H1 (cell line): Measurements from ENCODE around the gene RABEP2. TPM values are rescaled to one million over a fixed set of nuclear protein-coding genes. Genes with fewer than 3 reads are reported as not detected.

Source experiments
- CTCF ChIA-PET: fragments of 300-600 bp; sonication (Branson Sonifier 250); formaldehyde crosslinking; loops from one replicate; lab custom pipeline; 2021; ENCODE audit not compliant: partially characterized antibody; lab: Charles Lee
- POLR2A ChIA-PET: fragments of 300-600 bp; sonication (Branson Sonifier 250); formaldehyde crosslinking; loops from one replicate; lab custom pipeline; 2021; ENCODE audit warnings: inconsistent platforms; ENCODE audit not compliant: partially characterized antibody; lab: Charles Lee
- DNase-seq, 2 experiments: peaks; one replicate each; pipeline versions ENCODE4 v3.0.0 to v3.0.0-alpha.2; 2010 to 2022; ENCODE audit warnings: low spot score in 2 of 2, low read depth in 1 of 2, mixed read lengths in 1 of 2
- FAIRE-seq: peaks from 2 replicates; lab custom pipeline; 2011; peaks lifted over from hg19 to GRCh38; lab: Jason Lieb, UNC
- H2AFZ ChIP-seq: 2 replicates; pipeline ENCODE4 v1.8.1; 2012; ENCODE audit warnings: low read length, inconsistent platforms
- H2AK5ac ChIP-seq: 2 replicates; pipeline ENCODE4 v1.6.1; 2013; ENCODE audit warnings: low read depth, low read length
- H2BK120ac ChIP-seq: replicated peaks from 2 replicates; pipeline ENCODE3; 2013; ENCODE audit warnings: low read depth, low read length, inconsistent platforms
- H2BK12ac ChIP-seq: 2 replicates; pipeline ENCODE4 v1.6.1; 2013; ENCODE audit warnings: low read depth, low read length
- H2BK15ac ChIP-seq: 2 replicates; pipeline ENCODE4 v1.6.1; 2013; ENCODE audit warnings: low read length
- H2BK20ac ChIP-seq: 2 replicates; pipeline ENCODE4 v1.6.1; 2013; ENCODE audit warnings: low read length
- H2BK5ac ChIP-seq: 2 replicates; pipeline ENCODE4 v1.6.1; 2013; ENCODE audit warnings: low read depth, low read length
- H3K14ac ChIP-seq: 2 replicates; pipeline ENCODE4 v1.6.1; 2013; ENCODE audit warnings: inconsistent platforms; ENCODE audit not compliant: insufficient read length
- H3K18ac ChIP-seq: 2 replicates; pipeline ENCODE4 v1.6.1; 2013; ENCODE audit warnings: low read length; ENCODE audit errors: extremely low read depth
- H3K23ac ChIP-seq: 2 replicates; pipeline ENCODE4 v1.6.1; 2013; ENCODE audit warnings: inconsistent platforms; ENCODE audit not compliant: insufficient read length
- H3K23me2 ChIP-seq: 2 replicates; pipeline ENCODE4 v1.6.1; 2013; ENCODE audit warnings: low read depth, low read length
- H3K27ac ChIP-seq: 2 replicates; pipeline ENCODE4 v1.6.1; 2011; ENCODE audit warnings: low read depth, low read length, inconsistent platforms
- H3K27me3 ChIP-seq, 4 experiments: replicated peaks in 1 of 4; 1 replicate in 1 of 4; 2 replicates in 3 of 4; pipeline versions ENCODE4 v1.6.1 to v1.8.1; 2011 to 2013; ENCODE audit warnings: low read length in 3 of 4, mild to moderate bottlenecking in 3 of 4, inconsistent platforms in 2 of 4, mixed read lengths in 2 of 4, moderate library complexity in 1 of 4; ENCODE audit not compliant: control insufficient read depth in 3 of 4, insufficient read depth in 3 of 4; ENCODE audit errors: extremely low read depth in 1 of 4
- H3K36me3 ChIP-seq, 4 experiments: 2 replicates each; pipeline versions ENCODE4 v1.6.1 to v1.8.1; 2011 to 2013; ENCODE audit warnings: mild to moderate bottlenecking in 4 of 4, low read length in 3 of 4, moderate library complexity in 2 of 4, control low read depth in 1 of 4, inconsistent platforms in 1 of 4; ENCODE audit not compliant: insufficient read depth in 4 of 4, control insufficient read depth in 2 of 4
- H3K4ac ChIP-seq: replicated peaks from 2 replicates; pipeline ENCODE3; 2013; ENCODE audit warnings: low read length, low read depth, mixed read lengths, inconsistent platforms; ENCODE audit not compliant: insufficient read length
- H3K4me1 ChIP-seq, 4 experiments: replicated peaks in 1 of 4; 1 replicate in 1 of 4; 2 replicates in 3 of 4; pipeline versions ENCODE4 v1.6.1 to v1.8.1; 2011 to 2013; ENCODE audit warnings: low read length in 3 of 4, inconsistent platforms in 2 of 4, mixed read lengths in 1 of 4; ENCODE audit not compliant: insufficient read depth in 4 of 4, control insufficient read depth in 3 of 4
- H3K4me2 ChIP-seq, 2 experiments: 2 replicates each; pipeline versions ENCODE4 v1.6.1 to v1.8.1; 2011 to 2013; ENCODE audit warnings: low read depth in 2 of 2, low read length in 2 of 2, control low read depth in 1 of 2, inconsistent platforms in 1 of 2, mild to moderate bottlenecking in 1 of 2; ENCODE audit not compliant: insufficient read depth in 1 of 2
- H3K4me3 ChIP-seq, 4 experiments: fragments of 200-600, 300-600 bp in 1 of 4; sonication (generic), shearing (Covaris generic), sonication (Bioruptor Twin) in 1 of 4; 2 replicates each; pipeline versions ENCODE4 v1.5.1 to v1.8.1; 2011 to 2016; ENCODE audit warnings: low read length in 4 of 4, low read depth in 3 of 4, control low read depth in 2 of 4, inconsistent platforms in 2 of 4, mild to moderate bottlenecking in 2 of 4, mixed read lengths in 1 of 4, moderate library complexity in 1 of 4; ENCODE audit not compliant: insufficient read depth in 2 of 4; ENCODE audit errors: extremely low read depth in 1 of 4
- H3K56ac ChIP-seq: replicated peaks from 2 replicates; pipeline ENCODE3; 2013; ENCODE audit warnings: low read depth, mild to moderate bottlenecking, mixed read lengths, low read length, inconsistent platforms; ENCODE audit not compliant: insufficient read length
- H3K79me1 ChIP-seq: 2 replicates; pipeline ENCODE4 v1.6.1; 2013; ENCODE audit warnings: low read depth, low read length, control low read depth
- H3K79me2 ChIP-seq, 2 experiments: 2 replicates each; pipeline versions ENCODE4 v1.6.1 to v1.8.1; 2012 to 2013; ENCODE audit warnings: low read length in 2 of 2, mild to moderate bottlenecking in 2 of 2, inconsistent platforms in 1 of 2; ENCODE audit not compliant: insufficient read depth in 2 of 2, control insufficient read depth in 1 of 2
- H3K9ac ChIP-seq, 4 experiments: replicated peaks in 1 of 4; 1 replicate in 1 of 4; 2 replicates in 3 of 4; pipeline versions ENCODE4 v1.6.1 to v1.8.1; 2011 to 2013; ENCODE audit warnings: low read depth in 3 of 4, low read length in 3 of 4, control low read depth in 2 of 4, mild to moderate bottlenecking in 2 of 4, moderate library complexity in 2 of 4, inconsistent platforms in 1 of 4; ENCODE audit errors: extremely low read depth in 1 of 4
- H3K9me3 ChIP-seq, 2 experiments: 2 replicates each; pipeline versions ENCODE4 v1.6.1 to v1.8.1; 2012 to 2013; ENCODE audit warnings: mild to moderate bottlenecking in 2 of 2, moderate library complexity in 2 of 2, control low read depth in 1 of 2, inconsistent platforms in 1 of 2, low read depth in 1 of 2, low read length in 1 of 2, mixed read lengths in 1 of 2; ENCODE audit not compliant: insufficient read depth in 2 of 2
- H4K20me1 ChIP-seq, 2 experiments: replicated peaks in 1 of 2; 2 replicates each; pipeline versions ENCODE3 to v1.8.1; 2011 to 2013; ENCODE audit warnings: inconsistent platforms in 2 of 2, low read length in 2 of 2, mild to moderate bottlenecking in 1 of 2; ENCODE audit not compliant: insufficient read depth in 2 of 2, control insufficient read depth in 1 of 2
- H4K5ac ChIP-seq: 2 replicates; pipeline ENCODE4 v1.6.1; 2013; ENCODE audit warnings: low read length, low read depth, mixed read lengths, inconsistent platforms; ENCODE audit not compliant: insufficient read length
- H4K8ac ChIP-seq: 2 replicates; pipeline ENCODE4 v1.8.0; 2013; ENCODE audit warnings: mild to moderate bottlenecking, moderate library complexity, low read length, inconsistent platforms; ENCODE audit not compliant: insufficient read depth; ENCODE audit errors: extremely low read depth
- H4K91ac ChIP-seq: replicated peaks from 2 replicates; pipeline ENCODE3; 2013; ENCODE audit warnings: low read length, mixed read lengths, inconsistent platforms; ENCODE audit not compliant: insufficient read length
- BCL11A ChIP-seq, 2 experiments: IDR thresholded peaks; one replicate each; pipeline ENCODE4 v1.6.1; 2011; ENCODE audit warnings: low read depth in 2 of 2, low read length in 2 of 2, mild to moderate bottlenecking in 2 of 2
- CBX5 ChIP-seq: fragments of 300-800, 300-1000 bp; sonication (generic); IDR thresholded peaks from 2 replicates; pipeline ENCODE4 v1.7.1; 2016; ENCODE audit warnings: antibody characterized with exemption, low read length, low read depth
- CHD2 ChIP-seq: IDR thresholded peaks from 2 replicates; pipeline ENCODE4 v1.6.1; 2012; ENCODE audit warnings: low read length, improper control_type of control experiment
- EZH2 ChIP-seq: fragments of 200-600 bp; sonication (generic); IDR thresholded peaks from 2 replicates; pipeline ENCODE4 v1.7.1; 2012; ENCODE audit warnings: low read depth, mild to moderate bottlenecking, moderate library complexity, low read length, inconsistent platforms; ENCODE audit not compliant: severe bottlenecking
- GABPA ChIP-seq: IDR thresholded peaks from 2 replicates; pipeline ENCODE4 v1.6.1; 2011; ENCODE audit warnings: mild to moderate bottlenecking, low read length, moderate library complexity, borderline replicate concordance; ENCODE audit not compliant: insufficient read depth
- JUND ChIP-seq: IDR thresholded peaks from 2 replicates; pipeline ENCODE4 v1.6.1; 2011; ENCODE audit warnings: mild to moderate bottlenecking, improper control_type of control experiment, low read length
- PHF8 ChIP-seq: fragments of 200-600 bp; sonication (generic); conservative IDR thresholded peaks from 2 replicates; pipeline ENCODE4 v1.7.1; 2012; ENCODE audit warnings: low read depth, mild to moderate bottlenecking, inconsistent platforms, low read length, moderate library complexity
- POLR2AphosphoS5 ChIP-seq: IDR thresholded peaks from 2 replicates; pipeline ENCODE4 v1.6.1; 2011; ENCODE audit warnings: low read depth, low read length
- RBBP5 ChIP-seq: IDR thresholded peaks from 2 replicates; pipeline ENCODE4 v1.7.1; 2012; ENCODE audit warnings: low read depth, mild to moderate bottlenecking, inconsistent platforms, low read length, moderate library complexity, borderline replicate concordance
- RXRA ChIP-seq: IDR thresholded peaks from 2 replicates; pipeline ENCODE4 v1.6.1; 2011; ENCODE audit warnings: low read depth, mild to moderate bottlenecking, low read length, moderate library complexity; ENCODE audit not compliant: insufficient read depth
- SP2 ChIP-seq: IDR thresholded peaks from 2 replicates; pipeline ENCODE4 v1.6.1; 2012; ENCODE audit warnings: mild to moderate bottlenecking, low read length, inconsistent platforms
- TBP ChIP-seq: IDR thresholded peaks from 2 replicates; pipeline ENCODE4 v1.6.1; 2011; ENCODE audit warnings: low read depth, low read length, improper control_type of control experiment
- WGBS, 2 experiments: shearing (Covaris generic) in 1 of 2; methylation state at CpG; one replicate each; pipeline versions ENCODE4 v1.1.6 to v1.1.7; 2013 to 2015; ENCODE audit warnings: low lambda C conversion rate in 2 of 2, mixed read lengths in 2 of 2, inconsistent platforms in 1 of 2, low coverage in 1 of 2, missing lambda C conversion rate in 1 of 2; ENCODE audit not compliant: insufficient replicate concordance in 2 of 2, insufficient coverage in 1 of 2, insufficient read length in 1 of 2; ENCODE audit errors: extremely low coverage in 1 of 2, missing lambda C conversion rate in 1 of 2; 5-methylcytosine and 5-hydroxymethylcytosine counted together
- polyA plus RNA-seq, 7 experiments: library from polyadenylated mRNA; depleted of rRNA in 3 of 7; stranded (reverse) in 5 of 7; unstranded in 2 of 7; fragments of >200 nt in 5 of 7; fragments of 200-250 nt in 2 of 7; gene quantifications; 1 replicate in 5 of 7; 2 replicates in 1 of 7; 4 replicates in 1 of 7; pipeline versions ENCODE4 v1.2.1 to v1.2.3, GENCODE V29; 2011 to 2013; ENCODE audit warnings: missing spikeins in 2 of 7, mixed read lengths in 2 of 7
- total RNA-seq: library from RNA; stranded (reverse); fragmentation: NEBNext Ultra II Directional; extraction: Animal tissue kit (Norgen Biotek cat#: 25700); gene quantifications from 2 replicates; pipeline ENCODE4 v1.2.1, GENCODE V29; 2021
- TF ChIP-seq, protein P1 (sequence below): IDR thresholded peaks from 2 replicates; pipeline ENCODE4 v1.6.1; 2012; ENCODE audit warnings: low read length, inconsistent platforms

The RABEP2 gene
- total and polyA plus RNA-seq, 2 of the 8 experiments (the other 6 are each of a cell fraction or from before 2014, with no cell fraction given), result 10.4 to 14.9 TPM

DNA sequence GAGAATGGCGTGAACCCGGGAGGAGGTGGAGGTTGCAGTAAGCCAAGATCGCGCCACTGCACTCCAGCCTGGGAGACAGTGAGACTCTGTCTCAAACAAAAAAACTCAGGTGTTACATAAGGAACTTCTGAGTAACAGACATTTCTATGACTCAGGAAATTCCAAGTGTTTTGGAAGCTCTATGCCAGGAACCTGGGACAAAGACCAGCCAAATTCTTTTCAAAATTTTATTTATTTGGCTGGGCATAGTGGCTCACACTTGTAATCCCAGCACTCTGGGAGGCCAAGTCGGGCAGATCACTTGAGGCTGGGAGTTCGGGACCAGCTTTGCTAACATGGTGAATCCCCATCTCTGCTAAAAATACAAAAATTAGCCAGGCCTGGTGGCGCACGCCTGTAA, 66.6 kb downstream of the RABEP2 start:
- Histone ChIP-seq H3K4ac (no peak overlapping the region), H3K4me3 (no peak overlapping the region), H3K4me1 (no peaks in the 10 kb centered on the region; a peak in 1 of 7 replicates), H4K91ac (no peak overlapping the region), H3K27me3 (no peaks in the 10 kb centered on the region), H3K79me1 (no peaks in the 10 kb centered on the region; the same call in 1 of the 2 replicates), H3K56ac (no peak overlapping the region), H2AFZ (no peak overlapping the region), H4K8ac (no peak overlapping the region), H3K36me3 (no peaks in the 10 kb centered on the region), H3K4me2 (no peak overlapping the region), H3K9ac (no peak overlapping the region), H3K9me3 (no peaks in the 10 kb centered on the region), H2BK15ac (no peak overlapping the region), H3K18ac (no peak overlapping the region), H2BK120ac (no peak overlapping the region), H3K27ac (no peak overlapping the region), H3K14ac (no peak overlapping the region), H4K20me1 (peaks cover 0 to 4% of the 10 kb centered on the region in 2 experiments), H3K23ac (no peak overlapping the region), H2BK20ac (no peak overlapping the region), H2BK12ac (no peak overlapping the region), H2AK5ac (no peak overlapping the region), H3K23me2 (0 out of 2 replicates have a peak, but pooled peaks cover 2% of the 10 kb centered on the region), H2BK5ac (no peak overlapping the region), H4K5ac (no peak overlapping the region), H3K79me2 (no peaks in the 10 kb centered on the region; a peak in 1 of 4 replicates)
- 93% methylated on average over 8 of the region's 8 CpGs; no CpG with 5 or more reads in 1 of the 2 experiments for WGBS, 2 experiments
- ChIA-PET POLR2A (interaction anchor here (0.6 to 3.9 kb wide), 10 partner anchors 9 to 87 kb away, joined by 3 to 15 read pairs (median 5); no protein-coding TSS in a partner anchor), CTCF (interaction anchor here (0.7 to 2.0 kb wide), 5 partner anchors 13 to 118 kb away, joined by 3 to 6 read pairs (median 4); no protein-coding TSS in a partner anchor)
- FAIRE-seq (no peak), DNase-seq (no peak)
- no peak for TF ChIP-seq PHF8
- no peak for TF ChIP-seq POLR2AphosphoS5
- no peak for TF ChIP-seq GABPA
- TF ChIP-seq CBX5, result no peak
- TF ChIP-seq JUND, result no peak
- no peak for TF ChIP-seq EZH2
- TF ChIP-seq RBBP5, result no peak
- no peak for TF ChIP-seq BCL11A (IDR thresholded peaks at IDR 0.05; ENCODE audit: low read depth in 2 of 2, low read length in 2 of 2)
- TF ChIP-seq, protein P1, sequence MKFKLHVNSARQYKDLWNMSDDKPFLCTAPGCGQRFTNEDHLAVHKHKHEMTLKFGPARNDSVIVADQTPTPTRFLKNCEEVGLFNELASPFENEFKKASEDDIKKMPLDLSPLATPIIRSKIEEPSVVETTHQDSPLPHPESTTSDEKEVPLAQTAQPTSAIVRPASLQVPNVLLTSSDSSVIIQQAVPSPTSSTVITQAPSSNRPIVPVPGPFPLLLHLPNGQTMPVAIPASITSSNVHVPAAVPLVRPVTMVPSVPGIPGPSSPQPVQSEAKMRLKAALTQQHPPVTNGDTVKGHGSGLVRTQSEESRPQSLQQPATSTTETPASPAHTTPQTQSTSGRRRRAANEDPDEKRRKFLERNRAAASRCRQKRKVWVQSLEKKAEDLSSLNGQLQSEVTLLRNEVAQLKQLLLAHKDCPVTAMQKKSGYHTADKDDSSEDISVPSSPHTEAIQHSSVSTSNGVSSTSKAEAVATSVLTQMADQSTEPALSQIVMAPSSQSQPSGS, result no peak
- TF ChIP-seq CHD2, result no peak
- no peak for TF ChIP-seq SP2
- TF ChIP-seq RXRA, result no peak
- no peak for TF ChIP-seq TBP
